Liver (tissue), 9 donors: ENCODE results near the gene LSR. TPM values are rescaled to one million over a fixed set of nuclear protein-coding genes. Genes with fewer than 3 reads are reported as not detected.

ENCODE experiments used
- DNase-seq: peaks from one replicate; pipeline ENCODE4 v3.0.0-alpha.2; 2017; ENCODE audit warnings: low spot score
- H3K27ac ChIP-seq, 2 donors: one replicate each; pipeline ENCODE4 v1.7.0; 2013; ENCODE audit warnings: inconsistent platforms in 2 of 2, low read length in 2 of 2, control low read depth in 1 of 2, low read depth in 1 of 2, mild to moderate bottlenecking in 1 of 2
- H3K27me3 ChIP-seq, 4 donors: one replicate each; pipeline versions ENCODE4 v1.6.1 to v1.7.0; 2013; ENCODE audit warnings: low read length in 3 of 4, inconsistent platforms in 1 of 4, mild to moderate bottlenecking in 1 of 4, moderate library complexity in 1 of 4; ENCODE audit not compliant: control insufficient read depth in 4 of 4, insufficient read depth in 4 of 4
- H3K36me3 ChIP-seq, 4 donors: one replicate each; pipeline versions ENCODE4 v1.6.1 to v1.7.0; 2013; ENCODE audit warnings: low read length in 3 of 4, mild to moderate bottlenecking in 3 of 4, low read depth in 1 of 4, moderate library complexity in 1 of 4; ENCODE audit not compliant: control insufficient read depth in 4 of 4, insufficient read depth in 3 of 4
- H3K4me1 ChIP-seq, 4 donors: one replicate each; pipeline versions ENCODE4 v1.6.1 to v1.7.0; 2013; ENCODE audit warnings: low read length in 3 of 4, mild to moderate bottlenecking in 3 of 4, moderate library complexity in 1 of 4; ENCODE audit not compliant: control insufficient read depth in 4 of 4, insufficient read depth in 4 of 4
- H3K4me3 ChIP-seq, 3 donors: one replicate each; pipeline versions ENCODE4 v1.6.1 to v1.7.0; 2013; ENCODE audit warnings: low read length in 3 of 3, control low read depth in 1 of 3, low read depth in 1 of 3, mild to moderate bottlenecking in 1 of 3
- H3K9ac ChIP-seq, 2 donors: one replicate each; pipeline ENCODE4 v1.7.0; 2013; ENCODE audit warnings: low read length in 2 of 2, mild to moderate bottlenecking in 2 of 2, moderate library complexity in 2 of 2, control low read depth in 1 of 2, low read depth in 1 of 2
- H3K9me3 ChIP-seq, 4 donors: one replicate each; pipeline versions ENCODE4 v1.6.1 to v1.7.0; 2013; ENCODE audit warnings: low read length in 3 of 4; ENCODE audit not compliant: control insufficient read depth in 4 of 4
- ATF3 ChIP-seq: IDR thresholded peaks from 2 replicates; pipeline ENCODE4 v1.6.1; 2016; ENCODE audit warnings: antibody characterized with exemption
- CTCF ChIP-seq: fragments of 150-350 bp; IDR thresholded peaks from 2 replicates; pipeline ENCODE4 v1.5.1; 2017; ENCODE audit warnings: improper control_type of control experiment, low read depth, low read length; ENCODE audit not compliant: missing input control
- EGR1 ChIP-seq, 2 donors: IDR thresholded peaks; 2 replicates each; pipeline ENCODE4 v1.6.1; 2016 to 2018; ENCODE audit warnings: antibody characterized with exemption in 2 of 2, low read depth in 2 of 2
- FOXA1 ChIP-seq: IDR thresholded peaks from 2 replicates; pipeline ENCODE4 v1.6.1; 2016; ENCODE audit warnings: antibody characterized with exemption
- FOXA2 ChIP-seq: IDR thresholded peaks from 2 replicates; pipeline ENCODE4 v1.6.1; 2016; ENCODE audit warnings: antibody characterized with exemption
- GABPA ChIP-seq, 2 donors: IDR thresholded peaks in 1 of 2; conservative IDR thresholded peaks in 1 of 2; 2 replicates each; pipeline ENCODE4 v1.6.1; 2016; ENCODE audit warnings: antibody characterized with exemption in 2 of 2, mild to moderate bottlenecking in 1 of 2, moderate library complexity in 1 of 2
- HNF4A ChIP-seq, 2 donors: conservative IDR thresholded peaks; 2 replicates each; pipeline ENCODE4 v1.6.1; 2016; ENCODE audit warnings: antibody characterized with exemption in 2 of 2, mild to moderate bottlenecking in 2 of 2
- HNF4G ChIP-seq: IDR thresholded peaks from 2 replicates; pipeline ENCODE4 v1.6.1; 2016; ENCODE audit warnings: antibody characterized with exemption
- JUND ChIP-seq, 2 donors: IDR thresholded peaks; 2 replicates each; pipeline ENCODE4 v1.6.1; 2016; ENCODE audit warnings: antibody characterized with exemption in 2 of 2
- MAX ChIP-seq: IDR thresholded peaks from 2 replicates; pipeline ENCODE4 v1.6.1; 2016; ENCODE audit warnings: antibody characterized with exemption
- NR2F2 ChIP-seq: IDR thresholded peaks from 2 replicates; pipeline ENCODE4 v1.6.1; 2016; ENCODE audit warnings: antibody characterized with exemption
- RAD21 ChIP-seq, 2 donors: IDR thresholded peaks; 2 replicates each; pipeline ENCODE4 v1.6.1; 2016; ENCODE audit warnings: antibody characterized with exemption in 2 of 2, mild to moderate bottlenecking in 2 of 2
- REST ChIP-seq: IDR thresholded peaks from 2 replicates; pipeline ENCODE4 v1.6.1; 2016; ENCODE audit warnings: antibody characterized with exemption, mild to moderate bottlenecking
- RXRA ChIP-seq, 2 donors: IDR thresholded peaks; 2 replicates each; pipeline ENCODE4 v1.6.1; 2017 to 2018; ENCODE audit warnings: antibody characterized with exemption in 2 of 2, mild to moderate bottlenecking in 1 of 2
- SP1 ChIP-seq: IDR thresholded peaks from 2 replicates; pipeline ENCODE4 v1.6.1; 2018; ENCODE audit warnings: antibody characterized with exemption, mild to moderate bottlenecking
- TAF1 ChIP-seq: conservative IDR thresholded peaks from 2 replicates; pipeline ENCODE4 v1.6.1; 2016; ENCODE audit warnings: antibody characterized with exemption, mild to moderate bottlenecking
- YY1 ChIP-seq: IDR thresholded peaks from 2 replicates; pipeline ENCODE4 v1.6.1; 2016; ENCODE audit warnings: antibody characterized with exemption, mild to moderate bottlenecking
- ZBTB33 ChIP-seq: IDR thresholded peaks from 2 replicates; pipeline ENCODE4 v1.6.1; 2016; ENCODE audit warnings: antibody characterized with exemption
- WGBS: extraction: QIAGEN DNeasy Blood & Tissue Kit; methylation state at CpG from one replicate; pipeline ENCODE4 v1.1.7; 2013; 5-methylcytosine and 5-hydroxymethylcytosine counted together
- polyA plus RNA-seq, 2 donors: library from polyadenylated mRNA; stranded (reverse) in 1 of 2; unstranded in 1 of 2; fragments of 200-250 nt in 1 of 2; fragments of >200 nt in 1 of 2; fragmentation: Nextera tagmentation in 1 of 2; extraction: Ambion mirVana in 1 of 2; gene quantifications; one replicate each; pipeline versions ENCODE4 v1.2.1 to v1.2.3, GENCODE V29; 2013 to 2015
- total RNA-seq, 2 donors: library from RNA; depleted of rRNA; stranded (reverse); fragments of >200 nt; gene quantifications; one replicate each; pipeline ENCODE4 v1.2.3, GENCODE V29; 2014
- donor health status: healthy.
- donor health status: healthy.
- donor health status: healthy.
- donor health status: healthy.
- donor health status: healthy.

The LSR gene
- total and polyA plus RNA-seq, 4 donors: 33.7 to 150 (median 48.0) TPM

- TF ChIP-seq CTCF (no peak), RAD21 (IDR thresholded peaks at IDR 0.05) (no peak), FOXA1 (no peak), RXRA (IDR thresholded peaks at IDR 0.05) (no peak)
Measured at GRCh38 chr19:35306473-35307246, 57.9 kb downstream of the LSR start (continued).

- Histone ChIP-seq H3K27ac (no peak overlapping the region), H3K36me3 (no peaks in the 10 kb centered on the region), H3K4me3 (no peak overlapping the region), H3K9me3 (no peaks in the 10 kb centered on the region), H3K9ac (no peak overlapping the region), H3K27me3 (no peaks in the 10 kb centered on the region), H3K4me1 (peaks cover 0 to 8% (median 4%) of the 10 kb centered on the region in 4 donors)
- DNase-seq: no peak
- TF ChIP-seq SP1: no peak
- TF ChIP-seq RXRA (IDR thresholded peaks at IDR 0.05): no peak
- no peak for TF ChIP-seq NR2F2
- no peak for TF ChIP-seq GABPA (IDR thresholded peaks at IDR 0.05 in 1 of 2, conservative IDR thresholded peaks at IDR 0.05 in 1 of 2)
- no peak for TF ChIP-seq YY1
- TF ChIP-seq FOXA1: no peak
- TF ChIP-seq ATF3: no peak
- no peak for TF ChIP-seq HNF4G
- TF ChIP-seq EGR1 (IDR thresholded peaks at IDR 0.05; ENCODE audit: low read depth in 2 of 2): no peak
- TF ChIP-seq FOXA2: no peak
- TF ChIP-seq RAD21 (IDR thresholded peaks at IDR 0.05): no peak
- no peak for TF ChIP-seq MAX
- TF ChIP-seq HNF4A (conservative IDR thresholded peaks at IDR 0.05): no peak
- TF ChIP-seq TAF1: no peak
- TF ChIP-seq CTCF: no peak
- no peak for TF ChIP-seq JUND (IDR thresholded peaks at IDR 0.05)
- TF ChIP-seq ZBTB33: no peak
- TF ChIP-seq REST: no peak
- 86% methylated on average over 10 of the region's 10 CpGs for WGBS
Measured at GRCh38 chr19:35307931-35308330, 59.1 kb downstream of the LSR start.
